Fibroblast of the aortic adventitia (primary cell): ENCODE measurements around the gene KCNQ1. TPM values are rescaled to one million over a fixed set of nuclear protein-coding genes. Genes with fewer than 3 reads are reported as not detected.

Source experiments
- DNase-seq: peaks from one replicate; pipeline ENCODE4 v3.0.0-alpha.2; 2010; ENCODE audit warnings: low read depth
- H3K4me3 ChIP-seq: 2 replicates; pipeline ENCODE4 v1.5.1; 2011; ENCODE audit warnings: low read depth, mild to moderate bottlenecking, control low read depth, low read length, moderate library complexity
- CTCF ChIP-seq: IDR thresholded peaks from 2 replicates; pipeline ENCODE4 v1.5.1; 2011; ENCODE audit warnings: mild to moderate bottlenecking, low read length, control low read depth, inconsistent platforms; ENCODE audit not compliant: insufficient read depth
- total RNA-seq: library from RNA; depleted of rRNA; stranded (reverse); fragments of >200 nt; gene quantifications from 2 replicates; pipeline ENCODE4 v1.2.3, GENCODE V29; 2012; ENCODE audit warnings: low replicate concordance

KCNQ1 gene
- total RNA-seq, 1 donor, result not detected

GRCh38 chr11:2789331-2789730, 344.5 kb downstream of the KCNQ1 start:
- no peak for DNase-seq
- no peak overlapping the region for H3K4me3 ChIP-seq
- TF ChIP-seq CTCF, result no peak

- no peak for TF ChIP-seq CTCF
- H3K4me3 ChIP-seq, result no peak overlapping the region
- DNase-seq, result no peak
Observed at GRCh38 chr11:2789791-2790567, 345.2 kb downstream of the KCNQ1 start.

- H3K4me3 ChIP-seq, result no peak overlapping the region
- no peak for DNase-seq
- no peak for TF ChIP-seq CTCF
Observed at GRCh38 chr11:2790568-2790921, 345.7 kb downstream of the KCNQ1 start.

GRCh38 chr11:2791139-2791520, 346.3 kb downstream of the KCNQ1 start:
- DNase-seq, result no peak
- TF ChIP-seq CTCF, result no peak
- no peak overlapping the region for H3K4me3 ChIP-seq

GRCh38 chr11:2791521-2792380, 346.9 kb downstream of the KCNQ1 start:
- TF ChIP-seq CTCF, result no peak
- peak overlapping the region; percentile 39 for H3K4me3 ChIP-seq
- no peak for DNase-seq

- no peak overlapping the region for H3K4me3 ChIP-seq
- TF ChIP-seq CTCF, result no peak
- no peak for DNase-seq
Observed at GRCh38 chr11:2792381-2793250, 347.8 kb downstream of the KCNQ1 start.
